ENCODE data around the gene EMX1.

The EMX1 gene

GRCh38 chr2:72926368-72926767 lies 9.0 kb downstream of the EMX1 start:
- no peak for DNase-seq

GRCh38 chr2:72926811-72927465 lies 9.6 kb downstream of the EMX1 start:
- DNase-seq: no peak

- no peak for DNase-seq
Observed at GRCh38 chr2:72927619-72928550, 10.6 kb downstream of the EMX1 start.

GRCh38 chr2:72929010-72929409 lies 11.7 kb downstream of the EMX1 start:
- DNase-seq: no peak

- DNase-seq: no peak
Observed at GRCh38 chr2:72931280-72931910, 14.1 kb downstream of the EMX1 start.

- no peak for DNase-seq
Observed at GRCh38 chr2:72932045-72932740, 14.9 kb downstream of the EMX1 start.

GRCh38 chr2:72932805-72933204 lies 15.5 kb downstream of the EMX1 start:
- no peak for DNase-seq

GRCh38 chr2:72933207-72933606 lies 15.9 kb downstream of the EMX1 start:
- DNase-seq: no peak

- no peak for DNase-seq
Observed at GRCh38 chr2:72933646-72934151, 16.4 kb downstream of the EMX1 start.

GRCh38 chr2:72934683-72935610 lies 17.6 kb downstream of the EMX1 start:
- no peak for DNase-seq

GRCh38 chr2:72935611-72935957 lies 18.3 kb downstream of the EMX1 start:
- DNase-seq: no peak

- DNase-seq: no peak
Observed at GRCh38 chr2:72936660-72937355, 19.5 kb downstream of the EMX1 start.

- no peak for DNase-seq
Observed at GRCh38 chr2:72937356-72937669, 20.0 kb downstream of the EMX1 start.

GRCh38 chr2:72938455-72938854 lies 21.1 kb downstream of the EMX1 start:
- no peak for DNase-seq

GRCh38 chr2:72940361-72940760 lies 23.0 kb downstream of the EMX1 start:
- DNase-seq: no peak

- DNase-seq: no peak
Observed at GRCh38 chr2:72940786-72941185, 23.5 kb downstream of the EMX1 start.

- no peak for DNase-seq
Observed at GRCh38 chr2:72942293-72942692, 25.0 kb downstream of the EMX1 start.

- no peak for DNase-seq
Observed at GRCh38 chr2:72942881-72943418, 25.6 kb downstream of the EMX1 start.

- no peak for DNase-seq
Observed at GRCh38 chr2:72943540-72944395, 26.4 kb downstream of the EMX1 start.

GRCh38 chr2:72944804-72945449 lies 27.6 kb downstream of the EMX1 start:
- DNase-seq: no peak

All from NCI-H2081 (cell line).